GM12878 (cell line): ENCODE data around the gene IFRD1. TPM values are rescaled to one million over a fixed set of nuclear protein-coding genes. Genes with fewer than 3 reads are reported as not detected.

Source experiments
- ATF7 ChIP-seq: fragments of 450-650 bp; IDR thresholded peaks from 2 replicates; pipeline ENCODE4 v1.6.1; 2016; ENCODE audit warnings: low read depth, mild to moderate bottlenecking
- IKZF1 ChIP-seq: fragments of 450-650 bp; conservative IDR thresholded peaks from 2 replicates; pipeline ENCODE4 v1.6.1; 2017; ENCODE audit warnings: antibody characterized with exemption, mild to moderate bottlenecking
- NFYA ChIP-seq: IDR thresholded peaks from 2 replicates; pipeline ENCODE4 v1.6.1; 2011; ENCODE audit warnings: low read depth, mild to moderate bottlenecking, low read length, improper control_type of control experiment, borderline replicate concordance
- PAX5 ChIP-seq: IDR thresholded peaks from 2 replicates; pipeline ENCODE4 v1.6.1; 2011; ENCODE audit warnings: low read depth, low read length, borderline replicate concordance
- STAT1 ChIP-seq: fragments of 450-650 bp; conservative IDR thresholded peaks from 2 replicates; pipeline ENCODE4 v1.6.1; 2014; ENCODE audit warnings: antibody characterized with exemption, mild to moderate bottlenecking
- polyA plus RNA-seq, 11 experiments: library from polyadenylated mRNA; depleted of rRNA in 4 of 11; unstranded in 6 of 11; stranded (reverse) in 5 of 11; fragments of >200 nt; fragmentation: Nextera tagmentation in 4 of 11; fragmentation: Illumina TruSeq in 1 of 11; extraction: Ambion mirVana in 4 of 11; extraction: Trizol in 1 of 11; gene quantifications; 1 replicate in 1 of 11; 2 replicates in 10 of 11; pipeline versions ENCODE4 v1.2.1 to v1.2.3, GENCODE V29; 2011 to 2016; ENCODE audit warnings: inconsistent platforms in 2 of 11, missing spikeins in 2 of 11, low read depth in 1 of 11
- total RNA-seq, 4 experiments: library from RNA; depleted of rRNA in 3 of 4; stranded (reverse); fragments of >200 nt in 3 of 4; fragmentation: Illumina TruSeq in 1 of 4; extraction: Trizol in 1 of 4; gene quantifications; 2 replicates each; pipeline versions ENCODE4 v1.2.1 to v1.2.3, GENCODE V29; 2013 to 2021
- TF ChIP-seq, protein P1 (sequence below): IDR thresholded peaks from 2 replicates; pipeline ENCODE4 v1.6.1; 2012; ENCODE audit warnings: low read depth, low read length, improper control_type of control experiment
- TF ChIP-seq, protein P2 (sequence below), 3 experiments: IDR thresholded peaks in 2 of 3; conservative IDR thresholded peaks in 1 of 3; 2 replicates each; pipeline ENCODE4 v1.5.1; 2011; ENCODE audit warnings: low read depth in 3 of 3, low read length in 3 of 3, mild to moderate bottlenecking in 3 of 3, control low read depth in 2 of 3, moderate library complexity in 2 of 3, inconsistent platforms in 1 of 3, mixed read lengths in 1 of 3; ENCODE audit not compliant: control insufficient read depth in 2 of 3, insufficient read depth in 1 of 3; ENCODE audit errors: extremely low read depth in 1 of 3
- TF ChIP-seq, protein P3 (sequence below): fragments of 450-650 bp; conservative IDR thresholded peaks from 2 replicates; pipeline ENCODE4 v1.6.1; 2017; ENCODE audit warnings: mild to moderate bottlenecking, moderate library complexity
- TF ChIP-seq, protein P4 (sequence below): fragments of 450-650 bp; IDR thresholded peaks from 2 replicates; pipeline ENCODE4 v1.6.1; 2017; ENCODE audit warnings: mild to moderate bottlenecking

The IFRD1 gene
- total and polyA plus RNA-seq, 10 of the 15 experiments (the other 5 are each of a cell fraction or from before 2014, with no cell fraction given): 9.6 to 31.1 (median 19.9) TPM

DNA sequence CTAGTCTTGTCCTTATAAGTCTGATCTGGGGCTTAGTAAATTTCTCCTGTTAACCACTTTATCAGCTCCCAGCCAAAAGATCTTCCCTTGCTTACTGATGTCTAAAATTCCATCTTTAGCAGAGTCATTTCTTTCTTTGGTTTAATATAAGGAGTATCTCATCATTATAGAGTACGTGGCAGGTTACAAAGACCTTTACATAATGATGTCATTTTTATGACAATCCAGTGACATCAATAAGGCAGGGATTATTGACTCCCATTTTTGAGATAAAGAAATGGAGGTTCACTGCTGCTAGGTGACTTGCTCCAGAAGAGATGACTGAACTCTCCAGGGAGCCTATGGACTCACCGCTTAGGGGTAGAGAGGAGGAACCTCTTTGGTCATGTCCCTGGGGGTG lies 8.1 kb upstream of the IFRD1 start (continued):
- TF ChIP-seq, protein P1, sequence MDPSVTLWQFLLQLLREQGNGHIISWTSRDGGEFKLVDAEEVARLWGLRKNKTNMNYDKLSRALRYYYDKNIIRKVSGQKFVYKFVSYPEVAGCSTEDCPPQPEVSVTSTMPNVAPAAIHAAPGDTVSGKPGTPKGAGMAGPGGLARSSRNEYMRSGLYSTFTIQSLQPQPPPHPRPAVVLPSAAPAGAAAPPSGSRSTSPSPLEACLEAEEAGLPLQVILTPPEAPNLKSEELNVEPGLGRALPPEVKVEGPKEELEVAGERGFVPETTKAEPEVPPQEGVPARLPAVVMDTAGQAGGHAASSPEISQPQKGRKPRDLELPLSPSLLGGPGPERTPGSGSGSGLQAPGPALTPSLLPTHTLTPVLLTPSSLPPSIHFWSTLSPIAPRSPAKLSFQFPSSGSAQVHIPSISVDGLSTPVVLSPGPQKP: no peak
- TF ChIP-seq, protein P2, sequence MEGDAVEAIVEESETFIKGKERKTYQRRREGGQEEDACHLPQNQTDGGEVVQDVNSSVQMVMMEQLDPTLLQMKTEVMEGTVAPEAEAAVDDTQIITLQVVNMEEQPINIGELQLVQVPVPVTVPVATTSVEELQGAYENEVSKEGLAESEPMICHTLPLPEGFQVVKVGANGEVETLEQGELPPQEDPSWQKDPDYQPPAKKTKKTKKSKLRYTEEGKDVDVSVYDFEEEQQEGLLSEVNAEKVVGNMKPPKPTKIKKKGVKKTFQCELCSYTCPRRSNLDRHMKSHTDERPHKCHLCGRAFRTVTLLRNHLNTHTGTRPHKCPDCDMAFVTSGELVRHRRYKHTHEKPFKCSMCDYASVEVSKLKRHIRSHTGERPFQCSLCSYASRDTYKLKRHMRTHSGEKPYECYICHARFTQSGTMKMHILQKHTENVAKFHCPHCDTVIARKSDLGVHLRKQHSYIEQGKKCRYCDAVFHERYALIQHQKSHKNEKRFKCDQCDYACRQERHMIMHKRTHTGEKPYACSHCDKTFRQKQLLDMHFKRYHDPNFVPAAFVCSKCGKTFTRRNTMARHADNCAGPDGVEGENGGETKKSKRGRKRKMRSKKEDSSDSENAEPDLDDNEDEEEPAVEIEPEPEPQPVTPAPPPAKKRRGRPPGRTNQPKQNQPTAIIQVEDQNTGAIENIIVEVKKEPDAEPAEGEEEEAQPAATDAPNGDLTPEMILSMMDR (IDR thresholded peaks at IDR 0.05 in 2 of 3, conservative IDR thresholded peaks at IDR 0.05 in 1 of 3; ENCODE audit: control insufficient read depth in 2 of 3, extremely low read depth in 1 of 3, insufficient read depth in 1 of 3, low read depth in 3 of 3, low read length in 3 of 3): no peak
- TF ChIP-seq STAT1 (no peak), PAX5 (no peak), IKZF1 (no peak), NFYA (no peak), ATF7 (no peak)
- TF ChIP-seq, protein P3, sequence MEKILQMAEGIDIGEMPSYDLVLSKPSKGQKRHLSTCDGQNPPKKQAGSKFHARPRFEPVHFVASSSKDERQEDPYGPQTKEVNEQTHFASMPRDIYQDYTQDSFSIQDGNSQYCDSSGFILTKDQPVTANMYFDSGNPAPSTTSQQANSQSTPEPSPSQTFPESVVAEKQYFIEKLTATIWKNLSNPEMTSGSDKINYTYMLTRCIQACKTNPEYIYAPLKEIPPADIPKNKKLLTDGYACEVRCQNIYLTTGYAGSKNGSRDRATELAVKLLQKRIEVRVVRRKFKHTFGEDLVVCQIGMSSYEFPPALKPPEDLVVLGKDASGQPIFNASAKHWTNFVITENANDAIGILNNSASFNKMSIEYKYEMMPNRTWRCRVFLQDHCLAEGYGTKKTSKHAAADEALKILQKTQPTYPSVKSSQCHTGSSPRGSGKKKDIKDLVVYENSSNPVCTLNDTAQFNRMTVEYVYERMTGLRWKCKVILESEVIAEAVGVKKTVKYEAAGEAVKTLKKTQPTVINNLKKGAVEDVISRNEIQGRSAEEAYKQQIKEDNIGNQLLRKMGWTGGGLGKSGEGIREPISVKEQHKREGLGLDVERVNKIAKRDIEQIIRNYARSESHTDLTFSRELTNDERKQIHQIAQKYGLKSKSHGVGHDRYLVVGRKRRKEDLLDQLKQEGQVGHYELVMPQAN: no peak
- TF ChIP-seq, protein P4, sequence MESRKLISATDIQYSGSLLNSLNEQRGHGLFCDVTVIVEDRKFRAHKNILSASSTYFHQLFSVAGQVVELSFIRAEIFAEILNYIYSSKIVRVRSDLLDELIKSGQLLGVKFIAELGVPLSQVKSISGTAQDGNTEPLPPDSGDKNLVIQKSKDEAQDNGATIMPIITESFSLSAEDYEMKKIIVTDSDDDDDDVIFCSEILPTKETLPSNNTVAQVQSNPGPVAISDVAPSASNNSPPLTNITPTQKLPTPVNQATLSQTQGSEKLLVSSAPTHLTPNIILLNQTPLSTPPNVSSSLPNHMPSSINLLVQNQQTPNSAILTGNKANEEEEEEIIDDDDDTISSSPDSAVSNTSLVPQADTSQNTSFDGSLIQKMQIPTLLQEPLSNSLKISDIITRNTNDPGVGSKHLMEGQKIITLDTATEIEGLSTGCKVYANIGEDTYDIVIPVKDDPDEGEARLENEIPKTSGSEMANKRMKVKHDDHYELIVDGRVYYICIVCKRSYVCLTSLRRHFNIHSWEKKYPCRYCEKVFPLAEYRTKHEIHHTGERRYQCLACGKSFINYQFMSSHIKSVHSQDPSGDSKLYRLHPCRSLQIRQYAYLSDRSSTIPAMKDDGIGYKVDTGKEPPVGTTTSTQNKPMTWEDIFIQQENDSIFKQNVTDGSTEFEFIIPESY: no peak
